D341Med (cell line): ENCODE results near the gene PRDM15.

Experiments
- DNase-seq: peaks from one replicate; pipeline ENCODE4 v3.0.0; 2012; ENCODE audit warnings: low spot score

The PRDM15 gene

DNA sequence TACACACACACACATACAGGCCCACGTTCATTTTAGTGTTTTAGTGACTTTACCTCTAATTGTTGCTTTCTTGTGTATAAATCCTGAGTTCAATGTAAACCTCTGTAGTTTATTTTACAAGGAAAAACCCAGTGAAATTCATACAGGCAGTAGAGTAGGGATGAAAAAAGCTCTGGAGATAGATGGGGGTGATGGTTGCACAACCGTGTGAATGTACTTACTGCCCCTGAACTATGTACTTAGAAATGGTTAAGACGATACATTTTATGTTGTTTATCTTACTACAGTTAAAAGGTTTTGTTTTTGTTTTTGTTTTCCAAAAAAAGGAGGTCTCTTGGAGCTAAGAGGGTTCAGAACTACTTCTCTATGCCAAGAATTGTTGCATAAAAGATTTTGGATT lies 29.7 kb upstream of the PRDM15 start:
- DNase-seq, result no peak

- no peak for DNase-seq
Observed at GRCh38 chr21:41907496-41908258, 28.5 kb upstream of the PRDM15 start.

- no peak for DNase-seq
Observed at GRCh38 chr21:41906770-41907169, 27.6 kb upstream of the PRDM15 start.

- no peak for DNase-seq
Observed at GRCh38 chr21:41903559-41904351, 24.6 kb upstream of the PRDM15 start.

DNA sequence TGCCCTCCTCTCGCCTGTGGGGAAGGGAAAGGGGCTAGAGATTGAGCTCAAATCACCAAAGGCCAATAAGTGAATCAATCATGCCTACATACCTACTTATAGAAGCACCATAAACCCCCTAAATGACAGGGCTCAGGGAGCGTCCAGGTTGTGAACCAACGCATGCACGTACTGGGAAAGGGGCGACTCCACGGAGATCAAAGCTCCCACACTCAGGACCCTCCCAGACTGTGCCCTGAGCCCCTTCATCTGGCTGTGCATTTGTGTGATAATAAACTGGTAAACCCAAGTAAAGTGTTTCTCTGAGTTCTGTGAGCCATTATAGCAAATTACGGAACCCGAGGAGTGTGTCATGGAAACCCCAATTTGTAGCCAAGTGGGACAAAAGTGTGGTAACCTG lies 23.8 kb upstream of the PRDM15 start:
- DNase-seq, result no peak

- no peak for DNase-seq
Observed at GRCh38 chr21:41901782-41902181, 22.6 kb upstream of the PRDM15 start.

GRCh38 chr21:41901099-41901498 lies 22.0 kb upstream of the PRDM15 start:
- DNase-seq, result no peak

- no peak for DNase-seq
Observed at GRCh38 chr21:41900401-41900800, 21.3 kb upstream of the PRDM15 start.

DNA sequence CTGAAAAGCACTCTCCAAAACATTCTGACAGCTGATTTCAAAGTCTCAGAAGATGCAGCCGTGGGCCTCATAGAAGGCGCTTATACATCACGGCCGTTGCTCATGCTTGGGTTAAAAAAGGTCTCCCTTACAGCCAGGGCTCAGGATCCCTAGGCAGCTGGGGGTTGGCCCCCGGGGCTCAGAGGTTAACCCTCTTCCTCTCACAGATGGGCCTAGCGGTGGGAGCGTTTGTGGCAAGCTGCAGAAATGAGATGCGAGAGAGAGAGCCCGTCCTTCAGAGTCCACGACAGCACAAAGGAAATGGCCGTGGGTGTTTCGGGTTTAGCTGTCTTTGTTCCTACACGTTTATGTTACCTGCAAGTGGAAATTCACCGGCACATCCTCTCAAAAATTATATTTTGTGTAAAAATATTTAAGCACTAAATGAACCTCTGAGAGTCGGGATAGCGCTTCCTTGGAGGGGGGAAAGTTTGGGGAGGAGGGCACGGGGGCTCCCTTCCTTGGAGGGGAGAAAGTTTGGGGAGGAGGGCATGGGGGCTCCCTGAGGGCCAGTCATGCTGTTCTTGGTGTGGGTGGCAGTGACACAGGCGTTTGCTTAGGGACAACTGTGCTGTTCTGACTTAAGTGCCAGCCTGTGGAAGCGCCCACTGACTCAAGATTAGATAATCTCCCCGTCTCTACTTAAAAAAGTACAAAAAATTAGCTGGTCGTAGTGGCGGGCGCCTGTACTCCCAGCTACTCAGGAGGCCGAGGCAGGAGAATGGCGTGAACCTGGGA lies 20.5 kb upstream of the PRDM15 start:
- no peak for DNase-seq

GRCh38 chr21:41898998-41899397 lies 19.9 kb upstream of the PRDM15 start:
- DNase-seq, result no peak

- no peak for DNase-seq
Observed at GRCh38 chr21:41897700-41898099, 18.6 kb upstream of the PRDM15 start.

DNA sequence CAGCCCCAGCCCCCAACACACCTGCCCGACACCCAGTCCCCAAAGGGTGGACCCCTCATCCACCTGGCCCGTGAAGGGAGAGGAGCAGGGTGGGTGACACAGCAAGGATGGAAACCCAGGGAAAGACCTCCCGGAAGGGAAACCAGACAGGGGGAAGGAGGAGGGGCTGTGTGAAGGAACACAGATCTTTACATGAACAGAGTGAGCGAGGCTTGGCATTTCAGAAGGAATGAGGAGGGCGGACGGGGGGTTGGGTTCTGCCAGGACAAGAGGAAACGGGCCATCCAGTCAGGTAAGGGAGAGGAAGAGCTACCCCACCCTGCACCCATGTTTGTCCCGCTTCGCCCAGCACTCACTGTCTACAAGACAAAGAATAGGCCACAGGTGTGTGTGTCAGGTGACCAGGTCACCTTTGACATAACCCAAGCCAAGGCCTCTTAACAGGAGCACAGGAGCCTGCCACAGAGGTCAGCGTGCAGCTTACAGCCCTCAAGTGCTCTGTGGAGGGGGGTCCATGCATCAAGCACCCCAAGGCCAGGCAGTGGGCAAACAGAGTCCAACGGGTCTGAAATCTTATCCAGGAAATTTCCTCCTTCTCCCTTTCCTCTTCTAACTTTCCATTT lies 18.0 kb upstream of the PRDM15 start:
- no peak for DNase-seq

DNA sequence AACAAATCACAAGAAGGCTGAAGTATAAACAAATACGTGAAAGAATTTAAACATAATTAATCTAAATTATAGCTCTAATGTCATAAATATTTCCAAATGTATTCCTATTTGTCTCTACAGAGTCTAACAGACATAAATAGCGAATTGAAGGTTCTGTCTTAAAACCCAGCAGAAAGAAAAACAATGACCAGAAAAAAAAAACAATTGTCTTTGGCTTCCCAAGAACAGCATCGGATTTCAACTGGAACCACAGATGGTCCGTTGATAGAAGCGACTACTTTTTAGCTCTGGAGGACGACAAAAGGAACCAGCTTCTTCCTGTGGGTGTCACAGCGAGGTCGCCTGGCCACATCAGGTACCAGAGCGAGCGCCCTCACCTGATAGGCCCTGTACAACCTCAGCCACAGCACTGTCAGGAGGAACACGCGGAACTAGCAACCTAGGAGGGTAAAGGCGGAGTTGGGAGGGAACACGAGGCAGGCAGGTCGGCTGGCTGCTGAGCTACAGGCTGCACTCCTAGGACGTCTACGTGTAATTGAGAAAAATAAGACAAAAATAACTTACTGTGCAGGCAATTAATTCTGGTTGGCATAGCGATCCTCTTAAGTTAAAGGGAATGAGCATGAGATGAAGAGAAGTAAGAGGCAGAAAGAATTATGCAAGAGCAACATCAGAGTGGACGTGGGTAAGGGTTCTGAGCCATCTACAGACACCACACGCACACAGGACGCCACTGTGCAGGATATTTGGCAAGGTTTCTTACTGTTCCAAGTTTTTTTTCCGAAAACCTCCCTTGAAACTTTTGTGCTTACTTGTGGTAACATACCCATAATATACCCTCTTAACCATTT lies 16.7 kb upstream of the PRDM15 start:
- no peak for DNase-seq

GRCh38 chr21:41894922-41895557 lies 15.9 kb upstream of the PRDM15 start:
- no peak for DNase-seq

- no peak for DNase-seq
Observed at GRCh38 chr21:41894511-41894910, 15.4 kb upstream of the PRDM15 start.

DNA sequence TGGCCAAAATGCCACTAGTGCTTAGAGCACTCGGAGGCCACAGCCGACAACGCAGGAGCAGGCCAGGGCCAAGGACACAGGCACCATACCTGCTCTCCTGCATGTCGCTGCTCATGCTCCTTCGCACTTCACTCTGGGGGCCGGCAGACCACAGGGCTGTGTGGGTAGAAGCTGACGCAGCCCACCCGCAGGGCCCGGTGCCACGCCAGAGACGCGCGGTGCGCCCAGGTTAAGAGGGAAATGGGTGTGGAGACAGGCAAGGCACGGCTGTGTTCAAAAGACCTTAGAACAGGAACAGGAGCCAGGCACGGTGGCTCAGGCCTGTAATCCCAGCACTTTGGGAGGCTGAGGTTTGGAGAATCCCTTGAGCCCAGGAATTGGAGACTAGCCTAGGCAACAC lies 13.6 kb upstream of the PRDM15 start:
- no peak for DNase-seq

DNA sequence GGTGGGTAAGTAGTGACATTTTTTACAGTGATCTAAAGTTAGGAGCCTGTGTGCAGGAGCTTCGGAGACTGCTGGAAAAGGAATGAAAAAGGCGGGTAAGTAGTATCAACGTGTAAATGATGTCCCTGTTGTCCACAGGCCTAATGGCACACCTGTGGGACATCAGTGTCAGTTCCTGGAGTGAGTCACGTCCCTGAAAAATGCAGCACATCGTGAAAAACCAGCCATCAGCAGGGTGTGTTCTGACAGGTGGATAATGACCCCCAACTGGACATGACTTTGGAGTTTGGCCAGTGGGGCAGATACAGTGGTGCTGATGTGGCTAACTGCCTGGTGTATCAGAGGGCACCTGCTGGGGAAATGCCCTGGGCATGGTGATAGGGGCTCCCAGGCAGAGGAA lies 12.0 kb upstream of the PRDM15 start:
- no peak for DNase-seq

- no peak for DNase-seq
Observed at GRCh38 chr21:41890355-41890754, 11.2 kb upstream of the PRDM15 start.

DNA sequence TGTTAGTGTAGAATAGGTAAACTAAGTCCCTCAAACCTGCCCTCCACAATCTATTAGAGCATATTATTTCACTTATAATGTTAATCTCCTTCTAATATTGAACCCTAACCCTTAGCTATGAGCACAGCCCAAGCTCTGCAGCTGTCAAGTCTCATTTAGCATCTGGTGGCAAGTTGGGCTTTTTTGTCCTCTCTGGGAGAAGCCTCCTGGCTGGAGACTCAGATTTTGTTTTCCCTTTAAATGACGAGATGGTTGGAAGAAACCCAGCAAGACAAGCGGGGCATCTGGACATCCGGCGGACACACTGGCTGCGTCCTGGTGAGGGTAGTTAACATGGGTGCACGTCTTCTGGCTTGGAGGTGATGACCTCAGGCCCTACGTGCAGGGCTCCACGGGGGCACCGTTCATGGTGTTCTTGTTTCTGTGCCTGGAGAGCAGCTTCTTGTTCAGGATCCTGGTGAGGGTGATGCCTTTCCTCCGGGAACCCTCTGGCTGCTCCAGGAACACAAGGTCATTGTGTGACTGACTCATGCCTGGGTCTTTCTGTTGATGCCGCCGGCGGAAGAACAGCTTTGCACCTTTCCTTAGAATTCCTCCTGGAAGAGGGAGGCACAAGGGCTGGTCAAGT lies 9.7 kb upstream of the PRDM15 start:
- DNase-seq, result no peak

DNA sequence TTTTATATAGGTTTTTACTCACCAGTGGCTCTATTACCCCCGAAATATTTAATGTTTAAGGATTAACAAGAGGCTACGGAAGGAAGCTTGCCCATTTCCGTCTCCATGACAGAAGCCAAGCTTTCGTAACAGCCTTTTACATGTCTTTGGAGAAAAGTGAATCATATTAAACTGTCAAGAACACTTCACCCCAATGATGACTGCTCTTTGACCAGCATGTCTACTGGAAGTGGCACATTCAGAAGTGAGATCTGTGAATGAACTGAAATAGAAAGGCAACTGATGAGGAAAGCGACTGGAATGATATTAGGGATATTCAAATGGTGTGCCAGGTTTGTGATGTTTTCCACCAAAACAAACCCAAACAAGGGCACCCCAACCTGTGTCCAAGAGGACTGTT lies 8.5 kb upstream of the PRDM15 start:
- DNase-seq, result no peak
